ENCODE data around the gene AGBL3. TPM values are rescaled to one million over a fixed set of nuclear protein-coding genes. Genes with fewer than 3 reads are reported as not detected.

AGBL3 gene
- total and polyA plus RNA-seq, 9 of the 15 experiments (the other 6 are each of a cell fraction or from before 2014, with no cell fraction given), result 0.54 to 2.9 (median 1.7) TPM

DNA sequence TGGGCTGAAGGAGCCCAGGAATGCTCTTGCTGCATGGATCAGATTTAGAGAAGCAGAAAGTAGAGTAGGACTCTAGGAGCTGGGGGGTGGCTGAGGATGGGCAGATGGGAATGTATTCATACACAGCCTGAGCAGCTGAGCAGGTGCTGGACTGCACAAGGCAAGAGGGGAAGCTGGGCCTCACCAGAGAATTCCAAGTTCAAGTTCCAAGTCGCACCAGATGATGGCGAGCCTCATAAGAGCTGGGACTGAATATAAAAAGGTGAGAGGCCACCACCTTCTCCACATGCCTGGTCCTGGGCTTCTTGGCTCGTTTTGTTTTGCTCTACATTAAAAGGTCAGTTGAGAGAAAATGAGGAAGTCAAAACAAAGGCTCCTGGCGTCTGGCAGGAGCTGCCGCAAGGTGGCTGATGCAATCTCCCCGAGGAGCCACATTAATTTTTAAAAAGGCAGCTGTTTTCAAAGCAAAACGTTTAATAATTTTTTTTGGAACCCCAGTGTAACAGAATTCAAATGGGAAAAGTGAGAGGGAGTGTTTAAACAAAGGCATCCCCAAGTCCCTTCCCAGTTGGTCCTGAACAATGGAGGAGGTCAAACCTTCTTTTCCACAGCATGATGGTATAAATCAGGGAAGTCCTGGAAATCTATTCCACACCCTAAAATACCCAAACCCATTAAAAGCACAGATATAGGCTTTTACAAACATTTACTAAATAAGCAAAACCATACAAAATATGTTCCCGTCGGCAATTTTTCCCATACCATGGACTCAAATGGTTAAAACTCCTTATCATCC, 174.7 kb downstream of the AGBL3 start (continued):
- TF ChIP-seq, protein P1, sequence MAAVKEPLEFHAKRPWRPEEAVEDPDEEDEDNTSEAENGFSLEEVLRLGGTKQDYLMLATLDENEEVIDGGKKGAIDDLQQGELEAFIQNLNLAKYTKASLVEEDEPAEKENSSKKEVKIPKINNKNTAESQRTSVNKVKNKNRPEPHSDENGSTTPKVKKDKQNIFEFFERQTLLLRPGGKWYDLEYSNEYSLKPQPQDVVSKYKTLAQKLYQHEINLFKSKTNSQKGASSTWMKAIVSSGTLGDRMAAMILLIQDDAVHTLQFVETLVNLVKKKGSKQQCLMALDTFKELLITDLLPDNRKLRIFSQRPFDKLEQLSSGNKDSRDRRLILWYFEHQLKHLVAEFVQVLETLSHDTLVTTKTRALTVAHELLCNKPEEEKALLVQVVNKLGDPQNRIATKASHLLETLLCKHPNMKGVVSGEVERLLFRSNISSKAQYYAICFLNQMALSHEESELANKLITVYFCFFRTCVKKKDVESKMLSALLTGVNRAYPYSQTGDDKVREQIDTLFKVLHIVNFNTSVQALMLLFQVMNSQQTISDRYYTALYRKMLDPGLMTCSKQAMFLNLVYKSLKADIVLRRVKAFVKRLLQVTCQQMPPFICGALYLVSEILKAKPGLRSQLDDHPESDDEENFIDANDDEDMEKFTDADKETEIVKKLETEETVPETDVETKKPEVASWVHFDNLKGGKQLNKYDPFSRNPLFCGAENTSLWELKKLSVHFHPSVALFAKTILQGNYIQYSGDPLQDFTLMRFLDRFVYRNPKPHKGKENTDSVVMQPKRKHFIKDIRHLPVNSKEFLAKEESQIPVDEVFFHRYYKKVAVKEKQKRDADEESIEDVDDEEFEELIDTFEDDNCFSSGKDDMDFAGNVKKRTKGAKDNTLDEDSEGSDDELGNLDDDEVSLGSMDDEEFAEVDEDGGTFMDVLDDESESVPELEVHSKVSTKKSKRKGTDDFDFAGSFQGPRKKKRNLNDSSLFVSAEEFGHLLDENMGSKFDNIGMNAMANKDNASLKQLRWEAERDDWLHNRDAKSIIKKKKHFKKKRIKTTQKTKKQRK (IDR thresholded peaks at IDR 0.05; ENCODE audit: borderline replicate concordance, low read depth, low read length), result no peak
- TF ChIP-seq, protein P2, sequence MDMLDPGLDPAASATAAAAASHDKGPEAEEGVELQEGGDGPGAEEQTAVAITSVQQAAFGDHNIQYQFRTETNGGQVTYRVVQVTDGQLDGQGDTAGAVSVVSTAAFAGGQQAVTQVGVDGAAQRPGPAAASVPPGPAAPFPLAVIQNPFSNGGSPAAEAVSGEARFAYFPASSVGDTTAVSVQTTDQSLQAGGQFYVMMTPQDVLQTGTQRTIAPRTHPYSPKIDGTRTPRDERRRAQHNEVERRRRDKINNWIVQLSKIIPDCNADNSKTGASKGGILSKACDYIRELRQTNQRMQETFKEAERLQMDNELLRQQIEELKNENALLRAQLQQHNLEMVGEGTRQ (CRISPR knock-in tag; IDR thresholded peaks at IDR 0.05), result no peak
- TF ChIP-seq TSC22D4 (tag; IDR thresholded peaks at IDR 0.05), result no peak
- peak; percentile 45; the same call in 1 of the 2 replicates for TF ChIP-seq ZNF165 (CRISPR knock-in tag; IDR thresholded peaks at IDR 0.05; ENCODE audit: borderline replicate concordance)
- TF ChIP-seq GTF2F1 (IDR thresholded peaks at IDR 0.05; ENCODE audit: low read depth, low read length), result no peak
- TF ChIP-seq HMGN3 (IDR thresholded peaks at IDR 0.05; ENCODE audit: borderline replicate concordance, extremely low read depth, insufficient read length, low read depth, low read length), result no peak
- peak; percentile 58; the same call in 1 of the 2 replicates for TF ChIP-seq NR2C1 (IDR thresholded peaks at IDR 0.05)
- peak; percentile 76 for TF ChIP-seq NR2C1 (tag; IDR thresholded peaks at IDR 0.05)
- TF ChIP-seq CCNT2 (IDR thresholded peaks at IDR 0.05; ENCODE audit: borderline replicate concordance, extremely low read depth, insufficient read length, low read depth, low read length), result peak; percentile 2
- no peak for TF ChIP-seq SMAD1 (IDR thresholded peaks at IDR 0.05; ENCODE audit: low read depth, low read length, partially characterized antibody)
- TF ChIP-seq, protein P3, sequence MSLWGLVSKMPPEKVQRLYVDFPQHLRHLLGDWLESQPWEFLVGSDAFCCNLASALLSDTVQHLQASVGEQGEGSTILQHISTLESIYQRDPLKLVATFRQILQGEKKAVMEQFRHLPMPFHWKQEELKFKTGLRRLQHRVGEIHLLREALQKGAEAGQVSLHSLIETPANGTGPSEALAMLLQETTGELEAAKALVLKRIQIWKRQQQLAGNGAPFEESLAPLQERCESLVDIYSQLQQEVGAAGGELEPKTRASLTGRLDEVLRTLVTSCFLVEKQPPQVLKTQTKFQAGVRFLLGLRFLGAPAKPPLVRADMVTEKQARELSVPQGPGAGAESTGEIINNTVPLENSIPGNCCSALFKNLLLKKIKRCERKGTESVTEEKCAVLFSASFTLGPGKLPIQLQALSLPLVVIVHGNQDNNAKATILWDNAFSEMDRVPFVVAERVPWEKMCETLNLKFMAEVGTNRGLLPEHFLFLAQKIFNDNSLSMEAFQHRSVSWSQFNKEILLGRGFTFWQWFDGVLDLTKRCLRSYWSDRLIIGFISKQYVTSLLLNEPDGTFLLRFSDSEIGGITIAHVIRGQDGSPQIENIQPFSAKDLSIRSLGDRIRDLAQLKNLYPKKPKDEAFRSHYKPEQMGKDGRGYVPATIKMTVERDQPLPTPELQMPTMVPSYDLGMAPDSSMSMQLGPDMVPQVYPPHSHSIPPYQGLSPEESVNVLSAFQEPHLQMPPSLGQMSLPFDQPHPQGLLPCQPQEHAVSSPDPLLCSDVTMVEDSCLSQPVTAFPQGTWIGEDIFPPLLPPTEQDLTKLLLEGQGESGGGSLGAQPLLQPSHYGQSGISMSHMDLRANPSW (CRISPR knock-in tag; IDR thresholded peaks at IDR 0.05), result no peak
- no peak for TF ChIP-seq TEAD2 (tag; IDR thresholded peaks at IDR 0.05)
- TF ChIP-seq NCOA2 (IDR thresholded peaks at IDR 0.05; ENCODE audit: partially characterized antibody in 2 of 2), result no peak
- TF ChIP-seq, protein P4, sequence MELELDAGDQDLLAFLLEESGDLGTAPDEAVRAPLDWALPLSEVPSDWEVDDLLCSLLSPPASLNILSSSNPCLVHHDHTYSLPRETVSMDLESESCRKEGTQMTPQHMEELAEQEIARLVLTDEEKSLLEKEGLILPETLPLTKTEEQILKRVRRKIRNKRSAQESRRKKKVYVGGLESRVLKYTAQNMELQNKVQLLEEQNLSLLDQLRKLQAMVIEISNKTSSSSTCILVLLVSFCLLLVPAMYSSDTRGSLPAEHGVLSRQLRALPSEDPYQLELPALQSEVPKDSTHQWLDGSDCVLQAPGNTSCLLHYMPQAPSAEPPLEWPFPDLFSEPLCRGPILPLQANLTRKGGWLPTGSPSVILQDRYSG (tag; conservative IDR thresholded peaks at IDR 0.05; ENCODE audit: low read depth), result peak; percentile 56; the same call in 1 of the 2 replicates
- peak; percentile 87 for TF ChIP-seq FOXJ2 (tag; IDR thresholded peaks at IDR 0.05)
- no peak for TF ChIP-seq ZNF561 (CRISPR knock-in tag; conservative IDR thresholded peaks at IDR 0.05)
- no peak for TF ChIP-seq NCOA1 (IDR thresholded peaks at IDR 0.05; ENCODE audit: low read depth)
